ENCODE measurements around the gene BCL2L14.

Gene BCL2L14, protein sequence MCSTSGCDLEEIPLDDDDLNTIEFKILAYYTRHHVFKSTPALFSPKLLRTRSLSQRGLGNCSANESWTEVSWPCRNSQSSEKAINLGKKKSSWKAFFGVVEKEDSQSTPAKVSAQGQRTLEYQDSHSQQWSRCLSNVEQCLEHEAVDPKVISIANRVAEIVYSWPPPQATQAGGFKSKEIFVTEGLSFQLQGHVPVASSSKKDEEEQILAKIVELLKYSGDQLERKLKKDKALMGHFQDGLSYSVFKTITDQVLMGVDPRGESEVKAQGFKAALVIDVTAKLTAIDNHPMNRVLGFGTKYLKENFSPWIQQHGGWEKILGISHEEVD

DNA sequence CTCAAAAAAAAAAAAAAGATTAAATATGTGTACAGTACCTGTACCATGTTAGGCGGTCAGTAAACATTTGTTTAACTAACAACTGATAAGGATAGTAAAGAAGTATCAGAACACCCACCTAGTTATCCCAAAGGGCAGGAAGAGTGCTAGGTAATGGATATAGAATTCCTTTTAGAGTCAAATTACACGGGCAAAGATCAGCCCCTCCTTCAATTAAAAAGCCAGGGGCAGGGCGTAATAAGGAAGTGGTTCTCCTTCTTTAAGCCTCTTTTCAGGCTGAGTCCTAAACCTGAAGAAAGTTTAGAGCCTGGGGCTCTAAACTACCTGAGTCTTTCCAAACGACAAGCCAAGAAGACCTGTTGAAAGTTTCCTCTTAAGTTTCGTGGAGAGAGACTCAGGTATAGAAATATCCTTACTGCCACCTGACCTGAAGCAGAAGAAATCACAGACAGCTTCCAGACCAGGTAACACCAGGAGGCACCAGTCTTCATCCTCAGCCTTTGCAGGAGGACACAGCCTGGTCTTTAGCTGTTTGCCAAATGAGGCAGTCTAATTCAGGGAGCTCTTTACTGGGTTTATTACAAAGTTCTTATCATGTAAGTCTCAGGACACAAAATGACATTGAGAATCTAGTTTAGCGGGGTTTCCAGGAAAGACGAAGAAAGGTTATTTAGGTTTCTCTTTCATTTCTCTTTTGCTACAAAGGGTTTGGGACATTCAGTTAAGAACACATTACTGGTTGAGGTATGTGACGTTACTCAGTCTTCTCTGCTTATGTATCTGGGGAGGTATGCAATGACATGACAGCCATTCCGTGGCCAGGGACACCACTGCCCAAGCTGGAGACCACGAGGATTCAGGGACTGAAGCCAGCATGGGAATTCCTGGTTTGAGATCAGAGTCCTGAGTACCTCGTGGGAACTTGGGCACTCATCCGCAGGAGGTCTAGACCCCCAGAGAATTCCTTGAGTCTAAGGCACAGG, at the start of gene BCL2L14:
TSS of gene BCL2L14 (plus strand) at position 266 of the 983 bp plus-strand sequence. CDS start 8,367 bp downstream, outside the sequence.
- H3K27me3 ChIP-seq (ENCODE audit: control insufficient read depth, low read length): peaks cover 29% of the 10 kb centered on the region
- H3F3A ChIP-seq (ENCODE audit: control insufficient read depth, insufficient read depth): no peaks in the 10 kb centered on the region
- no peaks in the 10 kb centered on the region for H4K20me1 ChIP-seq (ENCODE audit: control insufficient read depth, insufficient read depth, low read depth, low read length)
- no peaks in the 10 kb centered on the region for H3K9me2 ChIP-seq (replicated peaks; ENCODE audit: control insufficient read depth, low read length)
- H3K9me3 ChIP-seq (ENCODE audit: control insufficient read depth, insufficient read depth, low read length): no peaks in the 10 kb centered on the region
- peak within 1 kb of the TSS; percentile 10 for H3K4me2 ChIP-seq (ENCODE audit: low read length)
- H3K79me2 ChIP-seq (ENCODE audit: control insufficient read depth, low read length): no peaks in the 10 kb centered on the region
- no peak within 1 kb of the TSS for H3K4me3 ChIP-seq (ENCODE audit: low read length)
- TF ChIP-seq CTCF (IDR thresholded peaks at IDR 0.05; ENCODE audit: low read depth, low read length, poor library complexity, severe bottlenecking): no peak
- H3K4me1 ChIP-seq (ENCODE audit: control insufficient read depth, low read length): peaks cover 8% of the 10 kb centered on the region; the same call in 1 of the 2 replicates
- no peak within 1 kb of the TSS for H3K27ac ChIP-seq (ENCODE audit: low read depth, low read length)
- H3K36me3 ChIP-seq (ENCODE audit: control insufficient read depth, low read length): no peaks in the 10 kb centered on the region

- TF ChIP-seq EZH2phosphoT487 (IDR thresholded peaks at IDR 0.05; ENCODE audit: borderline replicate concordance, low read length): no peak
- H3K4me2 ChIP-seq (ENCODE audit: low read length): peak overlapping the region; percentile 58
- no peak overlapping the region for H3K27ac ChIP-seq (ENCODE audit: low read depth, low read length)
Measured at GRCh38 chr12:12022306-12022936, 48.3 kb upstream of the BCL2L14 start.

DNA sequence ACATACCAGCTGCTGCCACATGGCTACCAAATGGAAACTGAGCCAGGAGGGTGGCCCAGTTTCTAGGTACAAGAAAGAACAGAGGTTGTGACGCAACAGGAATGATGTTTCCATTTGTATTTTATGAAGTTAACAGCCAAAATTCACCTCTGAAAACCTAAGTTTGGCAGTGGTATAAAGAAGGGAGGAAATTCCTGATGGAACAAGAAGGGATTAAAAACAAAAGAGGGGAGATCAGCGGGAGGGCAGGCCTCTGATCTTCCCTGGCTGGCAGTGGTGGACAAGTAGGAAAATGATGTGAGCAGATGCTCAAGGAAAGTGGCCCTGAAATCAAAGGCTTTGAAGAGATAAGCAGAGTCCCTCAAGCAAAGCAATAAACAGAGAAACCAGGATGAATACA, 47.3 kb upstream of the BCL2L14 start:
- no peak overlapping the region for H3K27ac ChIP-seq (ENCODE audit: low read depth, low read length)
- peaks cover 53% of the 10 kb centered on the region for H3K4me1 ChIP-seq (ENCODE audit: control insufficient read depth, low read length)

More at GRCh38 chr12:12022306-12022936, 48.3 kb upstream of the BCL2L14 start:
- Histone ChIP-seq H4K20me1 (ENCODE audit: control insufficient read depth, insufficient read depth, low read depth, low read length) (no peaks in the 10 kb centered on the region), H3K27me3 (ENCODE audit: control insufficient read depth, low read length) (no peaks in the 10 kb centered on the region), H3K36me3 (ENCODE audit: control insufficient read depth, low read length) (no peaks in the 10 kb centered on the region), H3F3A (ENCODE audit: control insufficient read depth, insufficient read depth) (no peaks in the 10 kb centered on the region), H3K9me2 (replicated peaks; ENCODE audit: control insufficient read depth, low read length) (no peaks in the 10 kb centered on the region), H3K9me3 (ENCODE audit: control insufficient read depth, insufficient read depth, low read length) (peaks cover 7% of the 10 kb centered on the region; the same call in 1 of the 2 replicates), H3K79me2 (ENCODE audit: control insufficient read depth, low read length) (no peaks in the 10 kb centered on the region), H3K4me1 (ENCODE audit: control insufficient read depth, low read length) (peaks cover 53% of the 10 kb centered on the region), H3K4me3 (ENCODE audit: low read length) (no peak overlapping the region)

More for the DNA sequence above, 47.3 kb upstream of the BCL2L14 start:
- H4K20me1 ChIP-seq (ENCODE audit: control insufficient read depth, insufficient read depth, low read depth, low read length): no peaks in the 10 kb centered on the region
- no peaks in the 10 kb centered on the region for H3K79me2 ChIP-seq (ENCODE audit: control insufficient read depth, low read length)
- H3K9me2 ChIP-seq (replicated peaks; ENCODE audit: control insufficient read depth, low read length): no peaks in the 10 kb centered on the region
- peak overlapping the region; percentile 63; the same call in 1 of the 2 replicates for H3K4me2 ChIP-seq (ENCODE audit: low read length)
- no peak overlapping the region for H3K4me3 ChIP-seq (ENCODE audit: low read length)
- H3K9me3 ChIP-seq (ENCODE audit: control insufficient read depth, insufficient read depth, low read length): peaks cover 7% of the 10 kb centered on the region; the same call in 1 of the 2 replicates
- no peaks in the 10 kb centered on the region for H3K27me3 ChIP-seq (ENCODE audit: control insufficient read depth, low read length)
- TF ChIP-seq CTCF (IDR thresholded peaks at IDR 0.05; ENCODE audit: low read depth, low read length, poor library complexity, severe bottlenecking) (no peak), EZH2phosphoT487 (IDR thresholded peaks at IDR 0.05; ENCODE audit: borderline replicate concordance, low read length) (no peak)
- no peaks in the 10 kb centered on the region for H3K36me3 ChIP-seq (ENCODE audit: control insufficient read depth, low read length)
- no peaks in the 10 kb centered on the region for H3F3A ChIP-seq (ENCODE audit: control insufficient read depth, insufficient read depth)

Measured in DOHH2 (cell line).